Cerebellar cortex (tissue), 1 donor: ENCODE data around the gene TMEM258.
A peak's percentile ranks its signal among the peaks of the same experiment; 100 is the strongest.

Experiments
- DNase-seq: peaks from one replicate; pipeline ENCODE4 v3.0.0-alpha.2; 2015; ENCODE audit warnings: low spot score

Gene TMEM258

DNA sequence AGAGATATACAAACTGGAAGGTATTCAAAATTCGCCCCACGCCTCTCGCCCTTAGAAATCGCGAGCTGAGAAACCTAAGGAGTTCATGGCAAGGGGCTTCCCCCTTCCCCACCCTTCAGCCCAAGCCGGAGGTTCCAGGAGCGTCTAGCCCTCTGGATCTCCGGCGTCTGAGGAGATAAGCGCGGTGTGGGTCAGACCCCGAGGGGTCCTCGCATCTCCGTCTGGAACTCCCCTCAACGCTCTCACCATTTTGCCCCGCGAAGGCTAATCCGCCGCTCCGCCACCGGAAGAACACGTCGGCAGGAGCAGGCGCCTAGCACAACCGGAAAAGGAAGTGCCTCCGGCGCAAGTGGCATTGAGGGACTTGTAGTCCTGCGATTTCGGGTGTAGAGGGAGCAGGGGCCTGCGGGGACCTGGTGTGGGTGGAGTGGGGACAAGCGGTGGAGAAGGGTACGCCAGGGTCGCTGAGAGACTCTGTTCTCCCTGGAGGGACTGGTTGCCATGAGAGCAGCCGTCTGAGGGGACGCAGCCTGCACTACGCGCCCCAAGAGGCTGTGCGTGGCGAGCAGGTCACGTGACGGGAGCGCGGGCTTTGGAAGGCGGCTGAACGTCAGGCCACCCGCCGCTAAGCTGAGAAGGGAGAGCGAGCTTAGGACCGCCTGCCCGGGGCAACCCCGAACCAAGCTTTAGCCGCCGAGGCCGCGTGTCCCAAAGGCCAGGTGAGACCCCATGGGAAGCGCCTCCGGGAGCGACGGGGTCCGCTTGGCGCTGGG, at the start of gene TMEM258, which contains the start of gene FEN1:
TSS of gene TMEM258 (minus strand) at position 290 of the 773 bp plus-strand sequence. CDS start at position 249, 41 bp downstream.
TSS of gene FEN1 (plus strand) at position 602 of the 773 bp plus-strand sequence. CDS start 2,451 bp downstream, outside the sequence.
- DNase-seq: peak; percentile 95

- peak; percentile 53 for DNase-seq
Observed at GRCh38 chr11:61841636-61842527, 49.5 kb upstream of the TMEM258 start.

- DNase-seq: no peak
Observed at GRCh38 chr11:61840371-61840770, 48.0 kb upstream of the TMEM258 start.

DNA sequence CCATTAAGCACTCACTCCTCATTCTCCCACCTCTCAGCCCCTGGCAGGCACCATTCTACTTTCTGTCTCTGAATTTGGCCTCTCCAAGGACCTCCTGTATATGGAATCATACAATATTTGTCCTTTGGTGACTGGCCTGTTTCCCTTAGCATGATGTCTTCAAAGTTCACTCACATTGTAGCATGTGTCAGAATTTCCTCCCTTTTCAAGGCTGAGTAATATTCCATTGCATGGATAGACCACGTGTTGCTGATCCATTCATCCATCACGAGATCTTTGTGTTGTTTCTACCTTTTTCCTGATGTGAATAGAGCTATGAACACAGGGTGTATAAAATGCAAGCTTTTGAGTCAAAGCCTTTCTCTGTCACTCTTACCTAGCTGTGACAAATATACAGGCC, 47.3 kb upstream of the TMEM258 start:
- DNase-seq: no peak

GRCh38 chr11:61838921-61839320, 46.5 kb upstream of the TMEM258 start:
- DNase-seq: no peak

GRCh38 chr11:61838501-61838900, 46.1 kb upstream of the TMEM258 start:
- no peak for DNase-seq

DNA sequence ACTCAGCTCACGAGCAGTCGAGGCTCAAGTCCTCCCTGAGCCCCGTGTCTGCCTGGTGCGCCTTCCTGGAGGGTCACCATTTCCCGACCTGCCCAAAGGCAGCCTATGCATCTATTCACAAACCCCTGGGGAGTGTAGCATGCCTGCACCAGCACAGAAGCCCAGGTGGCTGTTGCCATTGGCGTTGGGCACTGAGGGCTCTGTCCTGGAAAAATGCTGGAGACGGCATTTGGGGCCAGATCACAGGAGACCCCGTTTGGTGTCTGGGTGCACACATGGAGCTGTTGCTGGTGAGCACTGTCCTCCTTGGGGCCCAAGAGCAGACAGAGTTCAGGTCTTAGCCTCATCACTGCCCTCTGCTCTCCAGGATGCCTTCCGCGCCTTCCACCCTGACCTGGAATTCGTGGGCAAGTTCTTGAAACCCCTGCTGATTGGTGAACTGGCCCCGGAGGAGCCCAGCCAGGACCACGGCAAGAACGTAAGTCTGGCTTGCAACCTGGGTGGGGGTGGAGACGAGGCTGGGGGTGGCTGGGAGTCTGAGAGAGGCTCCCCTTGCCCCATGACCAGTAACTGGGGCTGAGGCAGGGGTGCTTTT, 45.1 kb upstream of the TMEM258 start:
- no peak for DNase-seq

DNA sequence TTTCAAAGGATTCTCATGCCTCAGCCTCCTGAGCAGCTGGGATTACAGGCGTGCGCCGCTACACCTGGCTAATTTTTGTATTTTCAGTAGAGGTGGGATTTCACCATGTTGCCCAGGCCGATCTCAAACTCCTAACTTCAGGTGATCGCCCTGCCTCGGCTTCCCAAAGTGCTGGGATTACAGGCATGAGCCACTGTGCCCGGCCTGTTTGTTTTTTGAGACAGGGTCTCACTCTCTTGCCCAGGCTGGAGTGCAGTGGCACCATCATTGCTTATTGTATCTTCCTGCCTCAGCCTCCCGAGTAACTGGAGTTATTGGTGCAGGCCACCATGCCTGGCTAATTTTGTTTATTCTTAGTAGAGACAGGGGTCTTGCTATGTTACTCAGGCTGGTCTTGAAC, 43.8 kb upstream of the TMEM258 start:
- no peak for DNase-seq

- peak; percentile 39 for DNase-seq
Observed at GRCh38 chr11:61834278-61835048, 42.1 kb upstream of the TMEM258 start.

GRCh38 chr11:61833926-61834277, 41.5 kb upstream of the TMEM258 start:
- no peak for DNase-seq

DNA sequence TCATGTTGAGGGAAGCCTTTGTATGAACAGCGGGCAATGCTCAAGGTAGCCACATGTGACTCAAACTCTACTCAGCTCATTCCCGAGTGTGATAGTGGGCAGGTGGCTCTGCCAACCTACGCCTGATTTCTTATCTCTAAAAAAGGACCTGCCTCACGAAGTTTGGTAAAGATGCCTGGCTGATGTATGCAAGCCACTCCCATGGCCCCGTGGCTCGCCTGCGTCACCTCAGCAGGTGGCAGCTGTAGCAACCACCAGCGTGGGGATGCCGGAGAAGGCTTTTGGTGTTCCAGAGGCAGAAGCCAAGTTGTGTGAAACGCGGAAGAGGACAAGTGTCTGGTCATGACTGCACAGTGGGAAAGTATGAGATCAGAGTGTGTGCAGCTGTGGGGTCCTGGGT, 41.1 kb upstream of the TMEM258 start:
- DNase-seq: no peak

DNA sequence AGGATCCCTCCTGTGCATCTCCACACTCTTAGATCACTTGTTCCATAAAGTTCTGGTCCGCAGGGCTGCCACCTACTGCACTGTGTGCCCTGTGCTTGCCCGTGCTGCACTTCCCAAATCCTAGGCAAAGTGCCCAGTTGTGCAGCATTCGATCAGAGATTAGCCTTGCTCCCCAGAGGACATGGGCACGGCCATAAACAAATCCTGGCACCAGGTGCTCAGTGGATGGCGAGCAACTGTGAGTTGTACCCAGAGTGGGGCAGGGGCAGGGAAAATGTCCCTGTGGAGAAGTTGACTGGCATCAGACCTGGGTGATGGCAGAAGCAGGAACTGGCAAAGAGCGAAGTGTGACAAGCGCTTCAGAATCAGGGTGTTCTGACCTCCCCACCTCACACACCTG, 40.4 kb upstream of the TMEM258 start:
- DNase-seq: no peak

- no peak for DNase-seq
Observed at GRCh38 chr11:61832207-61832606, 39.8 kb upstream of the TMEM258 start.

GRCh38 chr11:61830237-61831105, 38.1 kb upstream of the TMEM258 start:
- DNase-seq: no peak

DNA sequence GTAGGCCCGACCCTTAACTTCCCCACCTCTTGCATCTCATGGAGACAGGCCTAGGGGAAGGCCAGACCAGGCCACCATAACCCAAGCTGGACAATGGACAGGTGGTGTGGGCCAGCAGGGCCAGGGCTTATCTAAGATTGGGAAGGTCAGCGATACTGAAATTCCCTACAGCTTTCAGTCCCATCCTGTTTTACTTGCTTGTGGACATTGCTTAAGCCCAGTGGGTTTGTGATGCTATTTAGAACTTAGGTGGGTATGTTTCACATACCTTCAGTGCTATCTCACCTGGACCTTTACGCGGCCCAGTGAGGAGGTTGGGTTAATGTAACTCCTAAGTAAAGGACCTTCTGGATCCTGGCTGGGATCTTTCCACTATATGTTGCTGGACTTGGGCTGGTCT, 37.4 kb upstream of the TMEM258 start:
- no peak for DNase-seq

- peak; percentile 49 for DNase-seq
Observed at GRCh38 chr11:61828629-61829407, 36.4 kb upstream of the TMEM258 start.

DNA sequence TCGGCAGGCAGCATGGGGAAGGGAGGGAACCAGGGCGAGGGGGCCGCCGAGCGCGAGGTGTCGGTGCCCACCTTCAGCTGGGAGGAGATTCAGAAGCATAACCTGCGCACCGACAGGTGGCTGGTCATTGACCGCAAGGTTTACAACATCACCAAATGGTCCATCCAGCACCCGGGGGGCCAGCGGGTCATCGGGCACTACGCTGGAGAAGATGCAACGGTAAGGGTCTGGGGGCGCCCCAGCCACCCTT, 35.9 kb upstream of the TMEM258 start:
- no peak for DNase-seq

- peak; percentile 88 for DNase-seq
Observed at GRCh38 chr11:61827571-61828378, 35.4 kb upstream of the TMEM258 start, which contains the start of gene FADS2. TSS of gene FADS2 (plus strand) at chr11:61828300. CDS start at chr11:61828391, 91 bp downstream.

- DNase-seq: no peak
Observed at GRCh38 chr11:61826930-61827570, 34.7 kb upstream of the TMEM258 start.
